T-helper 1 cell treated with Interleukin-12 subunit alpha and Interleukin-12 subunit beta and Interleukin-4 antibody, amounts not matched to agents 30 μg/mL and 1 μg/mL, for 36 hours (primary cell): ENCODE results near the gene FLT1.

Experiments
- H3K27ac Mint-ChIP-seq: one replicate; pipeline ENCODE4 v1.8.0; 2021; ENCODE audit warnings: mild to moderate bottlenecking, mixed read lengths
- H3K27me3 Mint-ChIP-seq: one replicate; pipeline ENCODE4 v1.8.0; 2021; ENCODE audit warnings: low read depth, mixed read lengths
- H3K36me3 Mint-ChIP-seq: one replicate; pipeline ENCODE4 v1.8.0; 2021; ENCODE audit warnings: low read depth, mixed read lengths
- H3K4me1 Mint-ChIP-seq: one replicate; pipeline ENCODE4 v1.8.0; 2021; ENCODE audit warnings: low read depth, mixed read lengths
- H3K4me3 Mint-ChIP-seq: one replicate; pipeline ENCODE4 v1.8.0; 2021; ENCODE audit warnings: mild to moderate bottlenecking, moderate library complexity, mixed read lengths
- H3K9me3 Mint-ChIP-seq: one replicate; pipeline ENCODE4 v1.8.0; 2021; ENCODE audit warnings: mixed read lengths

Gene FLT1

DNA sequence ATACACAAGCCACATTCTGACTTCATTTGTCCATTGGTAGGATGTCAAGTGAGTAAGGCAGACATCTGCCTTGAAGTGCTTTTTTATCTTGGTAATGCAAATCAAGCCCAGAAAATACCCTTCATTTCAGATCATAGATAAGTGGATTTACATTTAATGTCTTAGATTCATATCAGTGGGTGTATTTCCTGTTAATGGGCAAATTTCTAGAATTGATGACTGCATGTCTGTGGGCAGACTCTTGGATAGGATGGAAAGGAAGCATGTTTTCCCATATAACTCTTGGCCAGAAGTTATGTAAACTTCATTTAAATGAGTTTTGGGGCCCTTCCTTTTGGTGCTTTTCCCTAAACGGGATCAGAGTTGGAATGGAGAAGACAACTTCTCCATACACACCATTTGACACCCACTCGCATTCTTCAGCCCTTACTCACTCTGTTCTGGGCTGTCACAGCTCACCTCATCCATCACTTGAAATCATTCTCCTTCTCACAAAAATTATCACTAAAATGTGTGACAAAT is 154.6 kb downstream of the FLT1 start:
- Mint-ChIP-seq H3K27ac (no peak overlapping the region), H3K27me3 (peaks cover 5% of the 10 kb centered on the region), H3K36me3 (no peaks in the 10 kb centered on the region), H3K4me1 (peaks cover 4% of the 10 kb centered on the region), H3K4me3 (no peak overlapping the region), H3K9me3 (no peaks in the 10 kb centered on the region)

DNA sequence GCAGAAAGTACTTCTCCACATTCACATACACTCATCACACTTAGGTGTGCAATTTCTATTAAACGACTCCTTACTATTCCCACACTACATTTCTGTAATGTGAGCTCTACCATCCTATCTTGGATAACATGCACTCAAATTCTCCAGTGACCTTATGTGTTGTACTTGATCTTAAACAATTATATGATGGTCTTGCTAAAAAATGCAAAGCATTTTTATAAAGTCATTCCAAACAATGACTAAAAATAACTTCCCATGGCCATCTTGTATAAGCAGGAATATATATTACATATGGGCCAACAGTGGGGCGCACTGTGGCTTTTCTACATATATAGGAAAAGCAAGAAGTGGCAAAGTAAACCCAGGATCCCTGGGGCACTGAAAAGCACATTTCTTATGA is 155.5 kb downstream of the FLT1 start:
- Mint-ChIP-seq H3K27ac (no peak overlapping the region), H3K27me3 (peaks cover 9% of the 10 kb centered on the region), H3K4me3 (no peak overlapping the region), H3K36me3 (no peaks in the 10 kb centered on the region), H3K4me1 (peaks cover 4% of the 10 kb centered on the region), H3K9me3 (no peaks in the 10 kb centered on the region)

DNA sequence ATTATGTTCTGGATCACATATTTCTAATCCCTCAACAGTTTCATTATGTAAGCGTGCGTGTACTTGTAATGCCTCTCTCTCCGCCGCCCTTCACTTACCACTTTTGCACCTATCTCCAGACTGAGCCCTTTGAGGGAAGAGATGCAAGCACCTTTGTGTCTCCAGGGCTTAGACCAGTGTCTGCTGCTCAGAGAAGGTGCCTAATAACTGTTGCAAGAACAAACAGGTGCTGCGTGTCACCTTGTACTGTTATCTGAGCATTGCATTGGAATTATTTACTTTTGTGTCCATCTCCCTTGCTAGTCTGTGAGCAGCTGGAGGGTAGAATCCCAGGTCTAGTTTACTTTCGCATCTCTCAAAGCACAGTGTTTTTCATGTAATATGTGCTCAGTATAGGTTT is 156.2 kb downstream of the FLT1 start:
- no peaks in the 10 kb centered on the region for H3K36me3 Mint-ChIP-seq
- H3K27me3 Mint-ChIP-seq, result peaks cover 9% of the 10 kb centered on the region
- no peak overlapping the region for H3K27ac Mint-ChIP-seq
- H3K4me3 Mint-ChIP-seq, result no peak overlapping the region
- H3K9me3 Mint-ChIP-seq, result no peaks in the 10 kb centered on the region
- peaks cover 2% of the 10 kb centered on the region for H3K4me1 Mint-ChIP-seq

DNA sequence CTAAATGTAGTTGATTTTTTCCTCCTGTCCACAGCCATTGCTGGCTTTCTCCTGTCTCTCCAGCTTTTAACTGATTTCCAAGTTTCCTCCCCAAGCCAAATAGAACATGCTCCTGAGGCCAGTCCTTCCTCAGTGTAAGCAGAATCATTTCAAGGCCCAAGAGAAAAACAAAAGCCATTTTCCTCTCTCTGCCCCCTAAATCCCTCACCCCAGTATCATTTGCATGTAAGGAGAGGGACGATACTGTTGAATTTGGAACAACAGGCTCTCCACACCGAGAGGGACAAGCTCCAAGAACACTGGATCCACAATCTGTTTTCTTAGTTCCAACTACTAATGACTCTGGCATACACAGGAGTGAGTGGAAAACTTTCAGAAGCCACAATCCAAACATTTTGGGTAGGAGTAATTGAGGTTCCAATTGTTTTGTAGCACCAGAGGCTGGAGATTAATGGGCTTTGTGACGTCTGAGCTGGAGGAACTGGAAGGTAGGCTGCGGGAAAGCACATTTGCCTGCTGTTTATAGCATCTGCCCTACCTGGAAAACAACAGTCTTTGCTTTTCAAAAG is 156.8 kb downstream of the FLT1 start:
- Mint-ChIP-seq H3K4me3 (no peak overlapping the region), H3K27me3 (peaks cover 9% of the 10 kb centered on the region), H3K36me3 (no peaks in the 10 kb centered on the region), H3K27ac (no peak overlapping the region), H3K9me3 (no peaks in the 10 kb centered on the region), H3K4me1 (peaks cover 2% of the 10 kb centered on the region)

DNA sequence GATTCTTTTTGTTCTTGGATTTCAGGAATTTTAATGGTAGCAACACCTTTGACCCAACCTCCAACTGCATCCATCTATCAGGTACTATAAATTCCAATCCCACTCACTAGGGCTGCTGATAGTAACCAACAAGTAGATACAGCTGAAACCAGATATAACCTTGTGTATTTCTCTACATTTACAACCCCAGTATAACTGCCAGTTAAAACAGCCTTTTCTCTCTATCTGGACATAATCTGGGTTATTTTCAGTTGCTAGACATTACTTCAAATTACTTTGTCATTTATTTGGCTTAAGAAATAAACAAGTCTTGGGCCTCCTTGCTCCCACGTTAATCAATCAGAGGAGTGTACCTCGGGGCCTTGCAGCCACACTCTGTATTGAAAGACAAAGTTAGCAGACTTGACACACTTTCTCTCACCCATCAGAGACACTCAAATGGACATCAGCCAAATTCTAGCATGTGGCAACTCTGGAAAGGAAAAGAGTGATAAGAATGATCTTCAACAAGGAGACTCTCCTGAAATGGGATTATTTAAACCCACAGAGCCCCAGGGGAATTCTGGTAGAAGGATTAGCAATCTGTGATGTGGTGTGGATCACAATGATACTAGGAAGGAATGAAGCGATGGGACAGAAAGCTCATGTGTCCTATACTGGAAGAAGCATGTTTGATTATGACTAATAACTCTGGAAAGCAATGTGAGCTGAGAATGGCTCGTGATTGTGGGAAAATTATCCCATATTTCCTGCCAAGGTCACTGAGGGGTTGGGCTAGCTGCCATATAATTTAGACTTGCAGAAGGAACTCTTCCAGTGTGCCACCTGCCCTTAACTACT is 157.5 kb downstream of the FLT1 start:
- Mint-ChIP-seq H3K27me3 (peaks cover 9% of the 10 kb centered on the region), H3K4me1 (peaks cover 2% of the 10 kb centered on the region), H3K9me3 (no peaks in the 10 kb centered on the region), H3K27ac (no peak overlapping the region), H3K36me3 (no peaks in the 10 kb centered on the region), H3K4me3 (no peak overlapping the region)

DNA sequence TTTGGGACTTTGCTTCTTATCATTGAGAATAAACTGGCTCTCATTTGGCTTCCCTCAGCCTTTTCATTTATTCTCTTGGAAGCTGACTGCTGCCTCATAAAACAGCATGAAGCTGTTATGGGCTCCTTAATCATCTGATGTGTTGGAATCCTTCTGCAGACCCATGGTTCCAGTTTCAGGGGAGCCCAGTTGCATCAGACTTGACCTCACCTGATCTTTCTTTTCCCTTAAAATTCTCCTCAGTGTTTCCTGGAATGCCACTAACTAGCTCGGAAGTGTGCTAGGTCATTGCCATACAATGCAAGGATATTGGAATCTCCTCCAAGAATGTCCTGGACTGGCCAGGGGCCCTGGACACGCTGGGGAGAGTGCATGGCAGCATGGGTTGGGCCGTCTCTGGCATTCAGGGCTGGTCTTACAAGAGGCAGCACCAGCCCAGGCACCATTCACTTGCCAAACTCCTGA is 158.7 kb downstream of the FLT1 start:
- Mint-ChIP-seq H3K27ac (no peak overlapping the region), H3K4me1 (no peaks in the 10 kb centered on the region), H3K36me3 (no peaks in the 10 kb centered on the region), H3K4me3 (no peak overlapping the region), H3K27me3 (peaks cover 9% of the 10 kb centered on the region), H3K9me3 (no peaks in the 10 kb centered on the region)

DNA sequence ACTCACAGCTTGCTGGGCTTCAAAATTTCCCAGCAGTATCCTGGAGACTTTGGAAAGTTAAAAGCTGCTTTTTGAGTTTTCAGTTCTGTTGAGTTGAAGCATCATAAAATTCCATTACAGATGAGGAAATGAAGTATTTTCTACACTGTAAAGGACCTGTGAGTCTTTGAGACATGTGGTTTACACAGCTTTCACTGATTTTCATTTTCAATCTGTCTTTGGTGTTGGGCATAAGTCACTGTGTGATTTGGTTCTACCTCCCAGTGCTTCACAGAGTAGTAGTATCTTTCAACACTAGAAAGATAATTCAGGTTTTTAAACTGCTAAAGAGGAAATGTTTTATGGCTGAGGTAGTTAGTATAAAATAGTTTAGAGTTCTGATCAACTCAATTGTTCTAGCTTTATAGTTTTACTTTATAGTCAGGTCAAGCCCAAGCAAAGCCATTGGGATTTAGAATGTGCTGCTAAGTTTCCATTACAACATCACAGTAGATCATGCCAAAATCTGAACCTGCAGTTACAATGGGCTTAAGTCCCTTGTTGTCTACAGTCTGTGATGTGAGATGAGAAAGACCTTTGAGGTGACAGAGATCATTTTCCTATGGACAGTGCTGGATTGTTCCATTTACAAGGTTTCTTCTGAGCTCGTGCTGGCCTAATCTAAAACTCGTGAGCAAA is 161.6 kb downstream of the FLT1 start:
- Mint-ChIP-seq H3K4me3 (no peak overlapping the region), H3K27ac (no peak overlapping the region), H3K27me3 (peaks cover 4% of the 10 kb centered on the region), H3K36me3 (no peaks in the 10 kb centered on the region), H3K9me3 (no peaks in the 10 kb centered on the region), H3K4me1 (no peaks in the 10 kb centered on the region)

DNA sequence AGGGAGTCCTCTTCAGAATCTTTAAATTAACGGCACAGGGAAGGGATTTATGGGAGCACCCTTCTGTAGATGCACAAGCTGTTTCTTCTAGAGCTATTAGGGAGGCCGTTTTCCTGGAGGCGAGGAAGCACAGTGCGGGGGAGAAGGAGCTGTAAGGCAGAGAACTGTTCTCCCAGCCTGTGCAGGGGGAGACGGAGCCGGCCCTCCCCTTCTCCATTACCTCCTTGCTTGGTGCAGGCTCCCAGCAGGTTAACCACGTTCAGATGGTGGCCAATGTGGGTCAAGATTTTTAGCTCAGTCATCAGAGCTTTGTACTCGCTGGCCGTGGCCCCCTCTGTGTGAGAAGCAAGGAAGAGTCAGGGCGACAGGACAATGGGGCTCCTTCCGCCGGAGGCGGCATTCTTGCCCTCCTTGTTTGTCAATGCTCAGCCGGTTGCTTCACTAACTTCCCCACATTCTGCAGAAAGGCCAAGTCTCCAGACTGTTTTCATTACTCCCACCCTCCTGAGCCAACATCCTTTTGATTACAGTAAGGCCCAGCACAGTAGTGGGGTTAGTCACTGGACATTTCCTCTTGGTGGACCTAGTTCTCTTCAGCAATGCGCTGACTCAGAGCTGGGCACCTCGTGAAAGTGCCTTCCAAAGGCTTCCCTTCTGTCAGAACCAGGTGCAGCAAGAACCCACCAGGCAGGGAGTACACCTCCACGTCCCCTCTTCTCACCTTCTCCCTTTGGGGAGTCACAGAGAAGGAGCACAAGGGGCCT is 165.4 kb downstream of the FLT1 start:
- Mint-ChIP-seq H3K27me3 (peaks cover under 1% of the 10 kb centered on the region), H3K4me3 (no peak overlapping the region), H3K27ac (no peak overlapping the region), H3K36me3 (no peaks in the 10 kb centered on the region), H3K9me3 (no peaks in the 10 kb centered on the region), H3K4me1 (no peaks in the 10 kb centered on the region)

DNA sequence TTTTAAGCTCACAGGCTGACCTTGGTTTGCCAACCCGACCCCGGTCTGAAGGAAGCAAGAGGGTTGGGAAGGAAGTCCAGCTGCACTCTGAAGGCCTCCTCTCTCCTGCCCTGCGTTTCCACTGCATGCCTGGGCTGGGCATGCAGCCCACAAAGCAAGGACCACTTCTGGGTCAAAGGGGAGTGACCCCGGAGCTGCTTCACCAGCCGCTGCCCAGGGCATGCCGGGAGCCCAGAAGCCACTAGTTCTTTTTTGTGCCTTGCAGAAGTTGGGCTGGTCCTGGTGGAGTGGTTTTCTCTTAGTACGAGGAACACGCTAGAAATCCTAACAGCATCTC is 166.7 kb downstream of the FLT1 start:
- Mint-ChIP-seq H3K27me3 (no peaks in the 10 kb centered on the region), H3K36me3 (no peaks in the 10 kb centered on the region), H3K4me1 (no peaks in the 10 kb centered on the region), H3K27ac (no peak overlapping the region), H3K9me3 (no peaks in the 10 kb centered on the region), H3K4me3 (no peak overlapping the region)

DNA sequence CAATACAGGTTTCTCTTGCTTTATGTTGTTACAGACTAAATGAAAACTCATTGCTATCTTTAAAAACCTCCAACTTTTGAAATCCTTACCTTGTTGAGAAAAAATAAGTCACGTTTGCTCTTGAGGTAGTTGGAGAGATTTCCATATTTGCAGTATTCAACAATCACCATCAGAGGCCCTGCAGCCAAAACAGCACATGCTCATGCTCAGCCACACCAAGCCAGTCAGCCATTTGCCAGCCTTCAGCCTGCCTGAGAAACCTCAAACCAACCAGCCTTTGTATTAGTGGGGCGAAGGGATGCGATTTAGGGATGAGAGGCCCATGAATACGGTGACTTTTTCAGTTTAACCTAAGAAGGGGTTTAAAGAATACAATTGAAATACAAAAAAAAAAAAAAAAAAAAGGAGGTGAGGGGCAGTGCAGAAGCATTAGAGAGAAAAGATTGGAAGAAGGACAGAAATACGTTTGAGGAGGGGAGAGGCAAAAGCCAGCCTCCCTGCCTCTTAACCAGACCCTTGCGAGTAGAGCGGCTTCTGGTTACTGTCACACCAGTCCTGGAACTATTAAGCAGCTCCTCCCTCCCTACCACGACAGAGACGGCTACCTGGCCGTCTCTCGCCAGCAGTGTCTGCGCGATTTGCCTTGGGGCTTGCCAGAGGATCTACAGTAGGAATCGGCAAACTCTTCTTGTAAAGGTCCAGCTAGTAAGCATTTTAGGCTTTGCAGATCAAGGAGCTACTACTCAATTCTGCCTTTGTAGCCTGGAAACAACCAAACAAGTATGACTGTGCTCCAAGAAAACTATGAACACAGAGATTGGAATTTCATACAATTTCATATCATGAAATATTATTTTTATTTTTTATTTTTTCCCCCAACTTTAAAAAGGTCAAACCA is 167.3 kb downstream of the FLT1 start:
- no peak overlapping the region for H3K27ac Mint-ChIP-seq
- H3K27me3 Mint-ChIP-seq, result no peaks in the 10 kb centered on the region
- no peaks in the 10 kb centered on the region for H3K4me1 Mint-ChIP-seq
- no peaks in the 10 kb centered on the region for H3K36me3 Mint-ChIP-seq
- H3K4me3 Mint-ChIP-seq, result no peak overlapping the region
- H3K9me3 Mint-ChIP-seq, result no peaks in the 10 kb centered on the region

DNA sequence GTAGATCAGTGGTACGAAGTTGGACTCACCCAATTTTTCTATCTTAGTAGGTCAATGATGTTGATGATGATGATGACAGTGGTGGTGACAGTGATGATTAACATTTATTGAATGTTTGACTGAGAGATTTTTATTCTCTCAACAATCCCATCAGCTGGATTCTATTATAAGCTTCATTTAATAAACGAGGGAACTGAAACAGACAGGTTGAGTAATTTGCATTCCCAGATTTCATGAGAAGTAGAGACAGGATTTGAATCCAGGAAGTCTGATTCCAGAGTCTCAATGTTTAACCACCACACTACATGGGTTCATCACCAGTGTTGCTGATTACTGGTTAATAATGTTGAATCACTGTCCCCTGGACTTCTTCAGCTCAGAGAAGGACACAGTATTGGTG is 168.9 kb downstream of the FLT1 start:
- no peaks in the 10 kb centered on the region for H3K9me3 Mint-ChIP-seq
- H3K4me1 Mint-ChIP-seq, result no peaks in the 10 kb centered on the region
- H3K27me3 Mint-ChIP-seq, result no peaks in the 10 kb centered on the region
- no peak overlapping the region for H3K27ac Mint-ChIP-seq
- H3K36me3 Mint-ChIP-seq, result no peaks in the 10 kb centered on the region
- no peak overlapping the region for H3K4me3 Mint-ChIP-seq

DNA sequence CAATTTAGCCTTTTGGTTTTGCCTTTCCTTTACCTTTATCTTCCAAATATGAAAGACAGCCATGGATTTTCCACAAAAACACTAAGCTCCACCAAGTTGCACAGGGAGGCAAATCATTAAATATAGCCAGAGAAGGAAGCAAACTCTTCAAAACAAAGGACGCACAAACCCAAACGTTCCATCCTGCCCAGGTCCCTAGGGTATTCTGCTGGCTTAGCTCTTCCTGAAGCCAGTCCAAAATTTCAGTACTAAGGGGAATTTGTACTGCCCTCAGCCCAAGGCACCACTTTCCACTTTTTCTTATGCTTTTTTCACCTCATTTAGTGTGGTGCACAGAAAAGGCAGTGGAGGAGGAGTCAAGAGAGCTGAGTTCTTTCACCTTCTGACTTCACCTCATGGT is 169.9 kb downstream of the FLT1 start:
- Mint-ChIP-seq H3K27me3 (no peaks in the 10 kb centered on the region), H3K36me3 (no peaks in the 10 kb centered on the region), H3K4me1 (no peaks in the 10 kb centered on the region), H3K27ac (no peak overlapping the region), H3K9me3 (no peaks in the 10 kb centered on the region), H3K4me3 (no peak overlapping the region)

DNA sequence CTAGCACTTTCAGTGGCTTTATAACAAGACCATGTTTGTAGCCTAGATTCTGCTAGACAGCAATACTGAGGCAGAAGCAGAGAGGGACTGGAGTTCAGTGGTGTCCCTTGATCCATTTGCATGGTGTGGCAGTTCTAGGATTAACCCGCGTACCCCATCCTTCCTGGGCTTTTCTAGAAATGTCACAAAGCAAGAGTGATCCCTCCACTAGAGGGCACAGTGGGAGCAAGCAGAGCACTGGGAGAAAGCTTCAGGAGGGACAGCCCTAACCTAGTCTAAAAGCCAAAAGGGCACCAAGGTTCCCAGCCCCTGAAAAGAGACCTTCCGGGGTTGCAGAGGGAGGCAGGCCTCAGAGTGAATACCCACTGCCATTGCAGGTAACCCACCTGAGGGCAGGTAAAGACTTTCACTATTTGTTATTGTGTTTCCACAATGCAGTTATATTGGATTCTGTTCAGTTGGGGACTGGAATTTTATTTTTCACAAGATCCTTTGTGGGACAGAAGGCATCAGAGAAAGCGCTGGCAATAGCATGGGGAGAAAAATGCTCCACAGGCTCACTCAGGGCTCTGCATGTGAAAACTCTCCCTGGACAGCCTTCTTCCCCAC is 170.6 kb downstream of the FLT1 start:
- H3K27ac Mint-ChIP-seq, result no peak overlapping the region
- H3K4me3 Mint-ChIP-seq, result no peak overlapping the region
- H3K9me3 Mint-ChIP-seq, result no peaks in the 10 kb centered on the region
- H3K27me3 Mint-ChIP-seq, result no peaks in the 10 kb centered on the region
- no peaks in the 10 kb centered on the region for H3K36me3 Mint-ChIP-seq
- no peaks in the 10 kb centered on the region for H3K4me1 Mint-ChIP-seq
